A204.1 (cell line): ENCODE data around the gene USP53.
"Not testable (repeated sequence)": the region's sequence is repeated elsewhere in the genome, so short reads cannot be mapped to it uniquely, and the experiment has no call there.

Source experiments
- FAIRE-seq: peaks from 2 replicates; lab custom pipeline; 2012; peaks lifted over from hg19 to GRCh38; lab: Jason Lieb, UNC

USP53 gene

DNA sequence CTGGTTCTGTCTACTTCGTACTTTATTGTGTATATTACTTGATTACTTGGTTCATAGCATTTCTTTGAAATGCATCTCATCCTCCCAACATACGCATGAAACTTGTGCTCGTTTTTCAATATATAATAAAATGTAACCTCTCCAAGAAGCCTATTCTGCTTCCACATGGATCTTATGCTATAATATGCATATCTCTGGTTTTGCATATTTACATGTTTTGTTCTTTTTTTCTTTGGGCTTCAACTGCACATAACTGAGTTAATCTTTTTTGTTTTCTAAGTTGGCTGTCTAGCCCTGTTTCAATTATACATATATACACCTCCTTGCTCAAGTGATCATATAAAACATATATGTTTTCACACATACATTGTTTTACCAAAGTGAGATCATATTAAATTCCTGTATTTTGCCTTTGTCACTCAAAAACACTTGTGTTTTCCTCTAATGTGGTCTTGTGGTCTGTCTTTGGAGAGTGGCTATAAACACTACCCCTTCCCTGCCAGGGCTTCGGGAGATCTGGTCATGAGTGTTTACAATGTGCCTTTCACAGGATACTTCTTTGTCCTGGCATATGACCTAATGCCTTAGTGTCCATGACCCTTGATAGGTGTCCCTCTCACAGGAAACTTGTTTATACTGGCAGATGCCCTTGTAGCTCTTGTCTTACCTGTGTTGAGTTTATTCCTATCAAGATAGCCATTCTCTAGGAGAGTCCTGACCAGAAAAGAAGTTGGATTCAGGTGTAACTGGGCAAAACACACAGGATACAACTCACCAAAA is 17.6 kb downstream of the USP53 start:
- FAIRE-seq = no peak

DNA sequence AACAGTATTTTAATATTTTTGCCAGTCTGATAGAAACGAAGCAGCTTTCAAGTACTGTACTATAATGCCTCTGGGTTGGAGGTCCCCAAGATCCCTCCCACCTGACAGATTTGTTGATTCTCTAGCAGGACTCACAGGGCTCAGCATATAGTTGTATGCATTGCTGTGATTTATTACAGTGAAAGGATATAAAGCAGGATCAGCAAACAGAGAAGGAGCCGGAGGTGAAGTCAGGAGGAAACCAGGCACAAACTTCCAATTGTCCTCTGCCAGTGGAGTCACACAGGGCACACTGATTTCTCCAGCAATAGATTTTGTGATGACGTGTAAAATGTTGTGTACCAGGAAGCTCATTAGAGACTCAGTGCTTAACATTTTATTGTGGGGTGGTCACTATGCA is 19.0 kb downstream of the USP53 start:
- no peak for FAIRE-seq

DNA sequence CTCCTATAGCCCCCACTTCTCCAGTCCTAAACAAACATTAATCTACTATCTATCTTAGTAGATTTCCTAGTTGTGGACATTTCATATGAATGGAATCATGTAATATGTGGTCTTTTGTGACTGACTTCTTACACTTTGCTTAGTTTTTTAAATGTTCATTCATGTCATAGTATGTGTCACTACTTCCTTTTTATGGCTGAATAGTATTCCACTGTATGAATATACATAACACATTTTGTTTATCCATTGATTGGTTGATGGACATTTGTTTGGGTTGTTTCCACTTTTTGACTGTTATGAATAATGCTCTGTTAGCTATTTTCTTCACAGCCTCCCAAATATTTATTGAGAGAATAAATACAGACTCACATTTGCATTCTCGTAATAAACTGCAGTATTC is 19.8 kb downstream of the USP53 start:
- FAIRE-seq = no peak

DNA sequence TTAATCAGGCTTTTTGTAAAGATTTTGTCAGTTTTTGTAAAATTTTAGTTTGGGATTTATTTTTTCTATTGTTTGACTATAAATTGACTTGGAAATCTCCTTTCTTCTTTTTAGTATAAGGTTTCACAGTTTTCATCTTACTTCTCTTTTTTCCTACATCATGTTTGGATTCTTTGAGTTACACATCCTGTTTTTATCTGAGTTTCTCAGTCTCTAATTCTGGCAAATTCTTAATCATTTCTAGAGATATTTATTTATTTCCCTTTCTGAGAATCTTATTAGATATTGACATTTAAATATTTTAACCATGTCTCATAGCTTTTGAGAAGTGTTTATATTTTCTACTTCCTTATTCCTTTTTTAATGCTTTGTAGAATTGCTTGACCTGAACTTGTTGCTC is 20.7 kb downstream of the USP53 start:
- FAIRE-seq = no peak

DNA sequence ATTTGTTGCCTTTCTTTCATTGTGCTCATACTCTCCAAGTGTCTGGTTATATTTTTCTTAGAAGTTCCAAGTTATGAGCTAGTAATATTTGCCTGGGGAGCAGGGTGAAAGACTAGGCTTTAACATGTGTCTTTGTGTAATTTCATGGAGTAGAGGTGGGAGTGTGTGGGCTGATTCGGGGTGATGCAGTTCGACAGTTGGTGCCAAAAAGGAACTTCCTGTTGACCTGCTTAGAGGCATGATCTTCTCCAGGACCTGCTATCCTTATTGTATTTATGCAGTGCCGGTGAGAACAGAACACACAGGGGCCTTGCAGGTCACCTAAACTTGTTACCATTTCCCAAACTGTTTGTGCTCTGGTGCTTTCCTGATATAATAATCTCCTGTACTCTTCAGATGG is 21.2 kb downstream of the USP53 start:
- FAIRE-seq = no peak

DNA sequence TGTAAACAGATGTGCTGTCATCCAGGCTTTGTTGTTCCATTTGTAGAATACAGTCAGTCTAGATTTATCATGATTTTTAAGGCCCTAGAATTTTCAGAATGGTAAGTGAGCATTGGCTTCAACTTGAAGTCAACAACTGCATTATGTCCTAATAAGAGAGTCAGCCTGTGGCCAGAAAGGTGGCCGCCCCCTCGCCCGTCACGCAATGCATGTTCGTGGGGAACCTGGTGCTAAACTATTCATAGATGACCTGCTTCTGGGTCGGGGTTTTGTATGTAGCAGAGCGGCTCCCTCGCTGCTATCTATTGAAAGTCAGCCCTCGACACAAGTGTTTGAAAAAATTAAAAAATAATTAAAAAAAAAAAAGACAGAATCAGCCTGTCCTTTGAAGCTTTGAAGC is 24.7 kb downstream of the USP53 start:
- FAIRE-seq = no peak

DNA sequence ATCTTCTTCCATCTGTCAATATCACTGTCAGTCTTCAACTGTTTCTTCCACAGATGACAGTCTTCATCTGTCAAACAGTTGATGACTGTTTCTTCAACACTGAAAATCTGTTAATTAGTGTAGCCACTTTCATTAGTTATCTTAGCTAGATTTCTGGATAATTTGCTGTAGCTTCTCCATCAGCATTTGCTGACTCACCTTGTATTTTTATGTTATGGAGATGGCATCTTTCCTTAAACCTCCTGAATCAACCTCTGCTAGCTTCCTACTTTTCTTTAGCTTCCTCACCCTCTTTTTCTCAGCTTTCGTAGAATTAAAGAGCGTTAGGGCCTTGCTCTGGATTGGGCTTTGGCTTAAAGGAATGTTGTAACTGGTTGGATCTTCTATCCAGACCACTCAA is 25.1 kb downstream of the USP53 start:
- FAIRE-seq = no peak

DNA sequence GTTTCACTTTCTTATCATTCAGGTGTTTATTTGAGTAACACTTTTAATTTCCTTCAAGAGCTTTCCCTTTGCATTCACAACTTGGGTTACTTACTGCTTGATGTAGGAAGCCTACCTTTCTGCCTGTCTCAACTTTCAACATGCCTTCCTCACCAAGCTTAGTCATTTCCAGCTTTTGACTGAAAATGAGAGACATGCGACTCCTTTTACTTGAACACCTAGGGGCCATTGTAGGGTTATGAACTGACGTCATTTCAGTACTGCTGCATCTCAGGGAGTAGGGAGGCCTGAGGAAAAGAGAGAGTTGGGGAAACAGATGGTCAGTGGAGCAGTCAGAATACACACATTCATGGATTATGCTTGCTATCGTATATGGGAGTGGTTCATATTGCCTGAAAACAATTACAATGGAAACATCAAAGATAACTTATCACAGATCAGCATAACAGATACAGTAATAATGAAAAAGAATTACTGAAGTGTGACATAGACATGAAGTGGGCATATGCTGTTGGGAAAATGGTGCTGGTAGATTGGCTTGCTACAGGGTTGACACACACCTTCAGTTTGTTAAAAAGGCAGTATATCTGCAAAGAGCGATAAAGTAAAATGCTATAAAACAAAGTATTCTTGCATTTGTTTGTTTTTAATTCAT is 25.7 kb downstream of the USP53 start:
- no peak for FAIRE-seq

DNA sequence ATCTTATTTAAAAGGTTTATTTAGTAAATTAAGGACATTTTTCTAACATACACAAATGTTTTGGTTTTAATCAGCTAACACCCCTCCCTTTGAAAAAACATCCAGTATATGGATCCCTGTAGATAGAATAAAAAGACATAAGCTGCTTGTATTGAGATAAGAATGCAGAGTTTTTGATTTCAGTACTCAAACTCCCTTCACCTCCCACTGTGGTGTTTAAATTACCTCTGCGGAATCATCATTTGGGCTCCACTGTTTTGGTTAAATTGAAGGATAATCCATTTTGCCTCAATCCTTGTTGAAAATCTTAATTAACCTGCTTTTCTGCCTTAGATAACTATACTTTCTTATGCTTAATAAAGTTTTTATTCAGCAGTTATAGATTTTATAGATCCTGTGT is 27.6 kb downstream of the USP53 start:
- no peak for FAIRE-seq

DNA sequence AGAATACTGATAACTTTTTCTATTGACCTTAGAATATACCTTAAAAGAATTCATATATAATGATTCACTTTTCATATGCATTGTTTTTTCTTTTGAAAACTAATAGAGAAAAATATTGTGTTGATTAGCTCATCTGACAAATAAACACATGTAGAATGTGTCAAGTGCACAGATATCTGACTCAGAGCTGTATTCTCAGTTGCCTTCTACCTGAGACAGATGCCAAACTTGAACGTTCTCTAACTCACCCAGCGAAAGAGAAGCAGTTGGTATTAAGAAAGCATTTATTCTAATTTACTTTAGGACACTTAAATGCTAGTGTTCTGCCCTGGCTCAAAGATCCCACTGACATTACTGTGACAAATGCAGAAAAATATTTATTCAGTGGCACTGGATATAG is 28.1 kb downstream of the USP53 start:
- FAIRE-seq = no peak

DNA sequence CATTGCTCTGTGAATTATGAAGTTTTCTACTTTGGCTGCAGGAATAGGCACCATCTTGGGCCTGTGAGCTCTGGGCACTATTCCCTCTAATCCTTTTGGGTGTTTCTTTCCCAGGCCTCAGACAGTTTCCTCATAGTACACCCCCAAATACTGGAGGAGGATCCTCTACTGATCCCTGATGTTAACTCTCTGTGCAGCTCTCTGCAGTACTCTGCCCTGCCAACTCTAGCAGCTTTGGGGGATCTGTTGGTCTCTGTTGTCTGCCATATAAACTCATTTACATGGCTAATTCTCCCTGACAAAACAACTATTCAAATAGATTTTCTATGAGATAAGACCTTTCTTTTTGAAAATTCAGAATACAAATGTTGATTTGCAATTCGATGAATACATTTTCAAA is 29.9 kb downstream of the USP53 start:
- FAIRE-seq = no peak

DNA sequence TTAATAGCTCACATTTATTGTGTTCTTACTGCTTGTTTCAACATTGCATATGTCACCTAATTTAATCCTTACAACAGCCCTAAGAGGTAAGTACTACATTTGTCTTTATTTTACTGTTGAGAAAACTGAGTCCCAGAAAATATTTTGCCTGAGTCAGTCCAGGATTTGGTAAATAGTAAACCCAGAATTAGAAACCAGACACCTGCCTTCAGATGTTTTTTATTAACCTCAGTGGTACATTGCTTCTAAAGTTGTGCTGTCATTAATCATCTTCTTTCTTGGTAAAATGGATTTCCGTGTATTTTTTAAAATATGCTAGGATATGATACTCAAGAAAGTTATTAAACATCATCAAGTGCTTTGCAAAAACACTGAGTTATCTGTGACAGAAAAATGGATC is 31.4 kb downstream of the USP53 start:
- no peak for FAIRE-seq

DNA sequence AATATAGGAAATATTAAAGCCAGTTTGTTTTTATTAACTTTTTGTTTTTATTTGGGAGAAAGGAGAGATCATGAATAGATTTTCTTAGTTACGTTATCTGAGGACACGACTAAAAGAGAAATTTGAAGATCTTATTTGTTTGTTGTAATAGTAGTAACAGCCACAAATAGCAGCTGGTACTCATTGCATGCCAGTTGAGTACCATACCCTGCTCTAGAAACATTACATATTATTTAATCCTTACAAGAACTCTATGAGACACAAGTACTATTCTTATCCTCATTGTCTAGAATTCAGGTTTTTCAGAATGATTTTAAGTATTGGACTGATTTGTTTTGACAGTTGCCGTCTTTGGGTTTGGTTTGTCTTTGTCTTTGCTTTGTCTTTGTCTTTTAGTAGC is 31.8 kb downstream of the USP53 start:
- FAIRE-seq = no peak

DNA sequence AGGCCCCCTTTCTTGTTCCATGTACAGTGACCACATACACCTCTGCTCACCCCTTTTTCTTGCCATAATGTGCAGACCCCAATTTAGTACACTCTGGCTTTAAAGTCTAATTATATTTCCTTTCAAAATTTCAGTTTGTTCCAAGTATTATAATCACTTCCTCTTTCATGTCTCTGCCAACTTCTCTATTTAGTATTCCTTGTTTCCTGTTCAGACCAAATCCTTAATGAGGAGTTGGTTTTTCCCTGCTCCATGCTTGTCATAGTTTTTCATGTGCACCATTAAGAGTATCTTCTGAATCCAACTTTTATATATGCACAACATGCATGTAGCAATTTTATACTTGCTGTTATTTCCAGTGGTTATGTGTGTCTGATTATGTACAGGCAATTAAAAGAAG is 32.3 kb downstream of the USP53 start:
- FAIRE-seq = no peak

DNA sequence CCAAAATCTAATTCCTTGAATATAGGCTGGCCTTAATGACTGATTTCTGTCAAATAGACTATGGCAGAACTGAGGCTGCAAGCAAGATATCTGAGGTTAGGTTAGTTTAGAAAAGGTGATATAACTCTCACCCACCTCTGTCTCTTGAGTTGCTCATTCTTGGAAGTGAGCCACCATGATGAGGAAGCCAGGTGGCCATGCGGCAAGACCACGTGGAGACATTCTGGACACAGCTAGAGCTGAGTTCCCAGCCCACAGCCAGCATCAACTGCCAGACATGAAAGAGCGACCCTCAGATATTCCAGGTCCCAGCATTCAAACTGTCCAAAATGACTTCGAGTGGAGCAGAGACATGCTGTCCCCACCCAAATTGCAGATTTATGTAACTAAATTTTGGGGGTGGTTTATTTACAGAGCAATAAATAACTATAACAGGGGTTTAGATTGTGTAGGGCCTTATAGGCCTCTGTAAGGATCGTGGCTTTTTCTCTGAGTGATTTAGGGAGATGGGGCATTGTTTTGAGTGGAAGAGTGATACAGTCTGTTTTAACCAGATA is 33.7 kb downstream of the USP53 start:
- no peak for FAIRE-seq

DNA sequence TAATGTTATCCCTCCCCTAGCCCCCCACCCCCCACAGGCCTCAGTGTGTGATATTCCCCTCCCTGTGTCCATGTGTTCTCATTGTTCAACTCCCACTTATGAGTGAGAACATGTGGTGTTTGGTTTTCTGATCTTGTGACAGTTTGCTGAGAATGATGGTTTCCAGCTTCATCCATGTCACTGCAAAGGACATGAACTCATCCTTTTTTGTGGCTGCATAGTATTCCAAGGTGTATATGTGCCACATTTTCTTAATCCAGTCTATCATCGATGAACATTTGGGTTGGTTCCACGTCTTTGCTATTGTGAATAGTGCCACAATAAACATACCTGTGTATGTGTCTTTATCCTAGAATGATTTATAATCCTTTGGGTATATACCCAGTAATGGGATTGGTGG is 38.5 kb downstream of the USP53 start:
- not testable (repeated sequence) for FAIRE-seq

DNA sequence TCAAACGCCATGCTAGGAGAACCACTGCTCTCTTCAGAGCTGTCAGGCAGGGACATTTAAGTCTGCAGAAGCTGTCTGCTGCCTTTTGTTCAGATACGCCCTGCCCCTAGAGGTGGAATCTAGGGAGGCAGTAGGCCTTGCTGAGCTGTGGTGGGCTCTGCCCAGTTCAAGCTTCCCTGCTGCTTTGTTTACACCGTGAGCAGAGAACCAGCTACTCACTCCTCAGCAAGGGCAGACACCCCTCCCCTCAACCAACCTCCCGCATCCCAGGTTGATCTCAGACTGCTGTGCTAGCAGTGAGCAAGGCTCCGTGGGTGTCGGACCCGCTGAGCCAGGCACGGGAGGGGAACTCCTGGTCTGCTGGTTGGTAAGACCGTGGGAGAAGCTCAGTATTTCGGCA is 42.7 kb downstream of the USP53 start:
- not testable (repeated sequence) for FAIRE-seq

DNA sequence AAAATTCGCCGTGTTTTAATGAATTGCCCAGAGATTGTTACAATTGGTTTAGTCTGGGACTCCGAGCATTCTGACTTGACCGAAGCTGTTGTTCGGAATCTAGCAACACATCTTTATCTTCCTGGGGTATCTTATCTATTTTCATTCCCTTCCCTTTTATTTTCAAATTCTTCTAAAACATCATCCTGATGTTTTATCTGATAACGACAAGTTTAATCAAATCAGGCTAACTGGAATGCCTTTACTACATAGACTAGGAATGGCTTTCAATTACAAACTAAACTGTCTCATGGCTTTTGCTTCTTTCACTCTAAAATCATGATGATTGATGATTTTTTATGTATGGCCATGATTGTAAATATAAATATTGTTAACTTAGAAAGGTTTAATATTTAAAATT is 48.0 kb downstream of the USP53 start:
- no peak for FAIRE-seq

DNA sequence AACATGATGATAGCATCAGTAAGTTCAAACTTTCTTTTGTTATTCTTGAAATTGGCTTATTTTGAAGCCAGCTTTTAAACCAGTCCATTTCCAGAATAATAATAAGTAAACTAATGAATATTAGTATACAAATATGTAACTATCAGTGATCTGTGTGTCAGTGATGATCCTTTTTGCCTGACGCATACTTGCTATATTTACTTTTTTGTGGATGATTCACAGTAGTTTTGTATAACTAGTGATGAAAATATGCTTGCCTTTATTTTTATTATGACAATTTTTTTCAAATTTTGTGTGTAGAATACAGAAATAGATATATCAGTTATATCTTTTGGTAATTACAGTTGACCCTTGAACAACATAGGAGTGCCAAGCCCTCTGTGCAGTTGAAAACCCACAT is 49.5 kb downstream of the USP53 start:
- no peak for FAIRE-seq

DNA sequence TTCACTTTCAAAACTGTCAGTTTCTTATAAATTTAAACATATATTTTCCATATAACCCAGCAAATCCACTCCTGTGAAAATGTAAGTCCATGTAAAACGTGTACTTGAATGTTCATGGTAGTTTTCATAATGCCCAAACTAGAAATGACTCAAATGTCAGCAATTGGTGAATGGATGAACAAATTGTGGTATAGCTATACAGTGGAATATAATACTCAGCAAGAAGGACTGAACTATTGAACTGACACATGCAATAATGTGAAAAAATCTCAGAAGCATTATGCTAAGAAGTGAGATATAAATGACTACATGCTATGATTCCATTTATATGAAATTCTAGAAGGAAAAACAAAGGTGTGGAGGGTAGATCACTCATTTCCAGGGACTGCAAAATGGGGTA is 52.2 kb downstream of the USP53 start:
- no peak for FAIRE-seq

DNA sequence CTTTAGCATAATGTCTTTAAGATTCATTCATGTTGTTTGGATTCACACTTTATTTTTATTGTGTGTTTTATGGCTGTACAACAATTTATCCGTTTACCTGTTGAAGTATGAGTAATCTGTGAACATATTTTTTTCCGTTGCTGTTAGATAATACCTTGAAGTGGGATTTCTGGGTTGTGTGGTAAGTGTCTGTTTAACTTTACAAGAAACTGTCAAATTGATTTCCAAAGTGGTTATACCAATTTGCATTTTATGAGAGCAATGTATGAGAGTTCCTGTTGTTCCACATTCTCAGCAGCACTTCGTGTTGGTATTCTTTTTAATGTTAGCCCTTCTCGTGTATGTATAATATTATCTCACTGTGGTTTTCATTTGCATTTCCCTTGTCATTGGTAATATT is 53.6 kb downstream of the USP53 start:
- no peak for FAIRE-seq

DNA sequence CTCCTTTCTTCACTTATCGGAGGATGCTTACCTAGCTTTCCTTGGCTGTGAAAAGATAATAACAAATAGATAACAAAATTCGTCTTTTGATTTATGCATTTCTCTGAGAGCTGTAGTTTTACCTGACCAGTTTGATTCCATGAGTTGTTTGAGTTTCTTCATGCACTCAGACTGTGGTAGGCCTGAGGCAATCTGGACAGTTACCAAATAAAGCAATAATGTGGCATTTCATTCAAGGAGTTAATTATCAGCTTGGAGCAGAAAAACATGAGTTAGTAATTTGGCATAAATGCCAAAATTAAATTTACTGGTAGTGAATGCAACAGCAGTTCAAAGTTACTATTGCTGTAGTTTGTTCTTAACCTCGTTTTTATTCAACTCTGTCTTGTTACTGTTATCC is 56.0 kb downstream of the USP53 start:
- no peak for FAIRE-seq

DNA sequence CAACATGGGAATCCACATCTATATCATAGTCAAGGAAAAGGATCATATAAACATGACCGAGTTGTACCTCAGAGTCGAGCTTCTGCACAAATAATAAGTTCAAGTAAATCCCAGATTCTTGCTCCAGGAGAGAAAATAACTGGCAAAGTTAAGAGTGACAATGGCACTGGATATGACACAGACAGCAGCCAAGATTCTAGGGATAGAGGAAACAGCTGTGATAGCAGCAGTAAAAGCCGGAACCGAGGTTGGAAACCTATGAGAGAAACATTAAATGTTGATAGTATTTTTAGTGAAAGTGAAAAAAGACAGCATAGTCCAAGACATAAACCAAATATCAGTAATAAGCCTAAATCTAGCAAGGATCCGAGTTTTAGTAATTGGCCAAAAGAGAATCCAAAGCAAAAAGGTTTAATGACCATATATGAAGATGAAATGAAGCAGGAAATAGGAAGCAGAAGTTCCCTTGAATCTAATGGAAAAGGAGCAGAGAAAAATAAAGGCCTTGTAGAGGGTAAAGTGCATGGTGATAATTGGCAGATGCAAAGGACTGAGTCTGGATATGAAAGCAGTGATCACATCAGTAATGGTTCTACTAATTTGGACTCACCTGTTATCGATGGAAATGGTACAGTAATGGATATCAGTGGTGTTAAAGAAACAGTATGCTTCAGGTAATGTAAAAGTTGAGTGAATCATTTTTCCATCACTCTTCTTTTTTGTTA is 59.0 kb downstream of the USP53 start:
- no peak for FAIRE-seq
